Measurements from ENCODE around the gene SKIC2.
"Not testable (repeated sequence)": the region's sequence is repeated elsewhere in the genome, so short reads cannot be mapped to it uniquely, and the experiment has no call there.

Gene SKIC2

GRCh38 chr6:31989363-31989762 lies 30.4 kb downstream of the SKIC2 start:
- H3K4me1 Mint-ChIP-seq (ENCODE audit: low read depth); H3K36me3 Mint-ChIP-seq (ENCODE audit: low read depth); H3K4me3 Mint-ChIP-seq; H3K27me3 Mint-ChIP-seq (ENCODE audit: low read depth); H3K9me3 Mint-ChIP-seq; H3K27ac Mint-ChIP-seq: not testable (repeated sequence)

GRCh38 chr6:31994421-31994820 lies 35.4 kb downstream of the SKIC2 start:
- not testable (repeated sequence) for H3K27ac Mint-ChIP-seq; H3K36me3 Mint-ChIP-seq (ENCODE audit: low read depth); H3K27me3 Mint-ChIP-seq (ENCODE audit: low read depth); H3K9me3 Mint-ChIP-seq; H3K4me1 Mint-ChIP-seq (ENCODE audit: low read depth); H3K4me3 Mint-ChIP-seq

- not testable (repeated sequence) for H3K4me3 Mint-ChIP-seq; H3K4me1 Mint-ChIP-seq (ENCODE audit: low read depth); H3K27me3 Mint-ChIP-seq (ENCODE audit: low read depth); H3K36me3 Mint-ChIP-seq (ENCODE audit: low read depth); H3K9me3 Mint-ChIP-seq; H3K27ac Mint-ChIP-seq
Observed at GRCh38 chr6:31996385-31996784, 37.4 kb downstream of the SKIC2 start.

GRCh38 chr6:32002546-32003268 lies 43.7 kb downstream of the SKIC2 start:
- H3K4me3 Mint-ChIP-seq; H3K4me1 Mint-ChIP-seq (ENCODE audit: low read depth); H3K27me3 Mint-ChIP-seq (ENCODE audit: low read depth); H3K9me3 Mint-ChIP-seq; H3K36me3 Mint-ChIP-seq (ENCODE audit: low read depth); H3K27ac Mint-ChIP-seq: not testable (repeated sequence)

- not testable (repeated sequence) for H3K36me3 Mint-ChIP-seq (ENCODE audit: low read depth); H3K4me3 Mint-ChIP-seq; H3K27ac Mint-ChIP-seq; H3K9me3 Mint-ChIP-seq; H3K27me3 Mint-ChIP-seq (ENCODE audit: low read depth); H3K4me1 Mint-ChIP-seq (ENCODE audit: low read depth)
Observed at GRCh38 chr6:32003301-32003700, 44.3 kb downstream of the SKIC2 start.

GRCh38 chr6:32004393-32004792 lies 45.4 kb downstream of the SKIC2 start:
- not testable (repeated sequence) for H3K9me3 Mint-ChIP-seq; H3K4me1 Mint-ChIP-seq (ENCODE audit: low read depth); H3K27me3 Mint-ChIP-seq (ENCODE audit: low read depth); H3K27ac Mint-ChIP-seq; H3K4me3 Mint-ChIP-seq; H3K36me3 Mint-ChIP-seq (ENCODE audit: low read depth)

GRCh38 chr6:32004864-32005537 lies 46.0 kb downstream of the SKIC2 start:
- not testable (repeated sequence) for H3K4me1 Mint-ChIP-seq (ENCODE audit: low read depth); H3K9me3 Mint-ChIP-seq; H3K36me3 Mint-ChIP-seq (ENCODE audit: low read depth); H3K27me3 Mint-ChIP-seq (ENCODE audit: low read depth); H3K4me3 Mint-ChIP-seq; H3K27ac Mint-ChIP-seq

GRCh38 chr6:32005538-32005880 lies 46.5 kb downstream of the SKIC2 start:
- not testable (repeated sequence) for H3K36me3 Mint-ChIP-seq (ENCODE audit: low read depth); H3K27me3 Mint-ChIP-seq (ENCODE audit: low read depth); H3K9me3 Mint-ChIP-seq; H3K4me3 Mint-ChIP-seq; H3K4me1 Mint-ChIP-seq (ENCODE audit: low read depth); H3K27ac Mint-ChIP-seq

- not testable (repeated sequence) for H3K27me3 Mint-ChIP-seq (ENCODE audit: low read depth); H3K27ac Mint-ChIP-seq; H3K36me3 Mint-ChIP-seq (ENCODE audit: low read depth); H3K9me3 Mint-ChIP-seq; H3K4me3 Mint-ChIP-seq; H3K4me1 Mint-ChIP-seq (ENCODE audit: low read depth)
Observed at GRCh38 chr6:32005991-32006529, 47.1 kb downstream of the SKIC2 start.

- not testable (repeated sequence) for H3K36me3 Mint-ChIP-seq (ENCODE audit: low read depth); H3K9me3 Mint-ChIP-seq; H3K4me3 Mint-ChIP-seq; H3K4me1 Mint-ChIP-seq (ENCODE audit: low read depth); H3K27ac Mint-ChIP-seq; H3K27me3 Mint-ChIP-seq (ENCODE audit: low read depth)
Observed at GRCh38 chr6:32007086-32007485, 48.1 kb downstream of the SKIC2 start.

GRCh38 chr6:32008037-32008436 lies 49.1 kb downstream of the SKIC2 start:
- H3K4me1 Mint-ChIP-seq (ENCODE audit: low read depth); H3K27me3 Mint-ChIP-seq (ENCODE audit: low read depth); H3K9me3 Mint-ChIP-seq; H3K27ac Mint-ChIP-seq; H3K4me3 Mint-ChIP-seq; H3K36me3 Mint-ChIP-seq (ENCODE audit: low read depth): not testable (repeated sequence)

GRCh38 chr6:32008616-32009015 lies 49.6 kb downstream of the SKIC2 start:
- not testable (repeated sequence) for H3K9me3 Mint-ChIP-seq; H3K36me3 Mint-ChIP-seq (ENCODE audit: low read depth); H3K27me3 Mint-ChIP-seq (ENCODE audit: low read depth); H3K27ac Mint-ChIP-seq; H3K4me3 Mint-ChIP-seq; H3K4me1 Mint-ChIP-seq (ENCODE audit: low read depth)

GRCh38 chr6:32009537-32009936 lies 50.6 kb downstream of the SKIC2 start:
- not testable (repeated sequence) for H3K27me3 Mint-ChIP-seq (ENCODE audit: low read depth); H3K36me3 Mint-ChIP-seq (ENCODE audit: low read depth)

GRCh38 chr6:32010856-32011530 lies 52.0 kb downstream of the SKIC2 start:
- H3K27me3 Mint-ChIP-seq (ENCODE audit: low read depth); H3K36me3 Mint-ChIP-seq (ENCODE audit: low read depth); H3K9me3 Mint-ChIP-seq; H3K4me3 Mint-ChIP-seq; H3K4me1 Mint-ChIP-seq (ENCODE audit: low read depth); H3K27ac Mint-ChIP-seq: not testable (repeated sequence)

More at GRCh38 chr6:32009537-32009936, 50.6 kb downstream of the SKIC2 start:
- not testable (repeated sequence) for H3K27ac Mint-ChIP-seq; H3K4me3 Mint-ChIP-seq; H3K4me1 Mint-ChIP-seq (ENCODE audit: low read depth); H3K9me3 Mint-ChIP-seq

- H3K27ac Mint-ChIP-seq; H3K4me1 Mint-ChIP-seq (ENCODE audit: low read depth); H3K4me3 Mint-ChIP-seq; H3K36me3 Mint-ChIP-seq (ENCODE audit: low read depth); H3K9me3 Mint-ChIP-seq; H3K27me3 Mint-ChIP-seq (ENCODE audit: low read depth): not testable (repeated sequence)
Observed at GRCh38 chr6:32012941-32013617, 54.1 kb downstream of the SKIC2 start.
